22Rv1 (cell line): Measurements from ENCODE around the gene SUN2.

ENCODE experiments used
- CTCF ChIP-seq: fragments of 450-650 bp; IDR thresholded peaks from 2 replicates; pipeline ENCODE4 v1.5.1; 2017; ENCODE audit warnings: mild to moderate bottlenecking
- ZFX ChIP-seq: fragments of 450-650 bp; IDR thresholded peaks from 2 replicates; pipeline ENCODE4 v1.6.1; 2017; ENCODE audit warnings: antibody characterized with exemption, borderline replicate concordance

GRCh38 chr22:38748487-38749136 lies 7.2 kb downstream of the SUN2 start:
- no peak for TF ChIP-seq CTCF
- no peak for TF ChIP-seq ZFX
